HepG2 (cell line): ENCODE data around the gene GMCL2. TPM values are rescaled to one million over a fixed set of nuclear protein-coding genes. Genes with fewer than 3 reads are reported as not detected.
"Not testable (repeated sequence)": the region's sequence is repeated elsewhere in the genome, so short reads cannot be mapped to it uniquely, and the experiment has no call there.

Source experiments
- ATAC-seq: fragments of 200-7000 bp; cut with Tn5 transposase; 3 replicates; pipeline ENCODE4 v1.9.1; 2020; ENCODE audit warnings: mild to moderate bottlenecking, moderate library complexity
- BruUV-seq: library from RNA; stranded (reverse); fragments of 400-500 nt; replicated peaks from 2 replicates; lab custom pipeline; 2021; lab: Mats Ljungman, UMichigan
- CTCF ChIA-PET: fragments of 300-600 bp; formaldehyde crosslinking; extraction: SDS; loops from one replicate; lab custom pipeline; 2021; ENCODE audit warnings: low total read pairs, inconsistent platforms, low intra/inter-chr PET ratio; lab: Yijun Ruan, JAX
- POLR2A ChIA-PET: fragments of 350-600 bp; sonication (Branson Sonifier 250); formaldehyde crosslinking; loops from one replicate; lab custom pipeline; 2020; ENCODE audit warnings: antibody characterized with exemption, inconsistent platforms; lab: Yijun Ruan, JAX
- DNase-seq: peaks from one replicate; pipeline ENCODE4 v3.0.0-alpha.2; 2015; ENCODE audit warnings: low spot score
- FAIRE-seq: peaks from 3 replicates; lab custom pipeline; 2011; peaks lifted over from hg19 to GRCh38; lab: Jason Lieb, UNC
- H2AFZ ChIP-seq: one replicate; pipeline ENCODE4 v1.6.1; 2011; ENCODE audit warnings: low read length, inconsistent platforms
- H3K27ac ChIP-seq: fragments of 300-600 bp; 3 replicates; pipeline ENCODE4 v1.8.0; 2011; ENCODE audit warnings: mixed run types, mild to moderate bottlenecking, mixed read lengths, low read length, inconsistent platforms; ENCODE audit not compliant: insufficient read depth; ENCODE audit errors: extremely low read length
- H3K27me3 ChIP-seq, 2 experiments: fragments of 200-600 bp in 1 of 2; 2 replicates in 1 of 2; 3 replicates in 1 of 2; pipeline versions ENCODE4 v1.6.0 to v1.8.0; 2011; ENCODE audit warnings: low read length in 2 of 2, mild to moderate bottlenecking in 2 of 2, moderate library complexity in 2 of 2, inconsistent platforms in 1 of 2; ENCODE audit not compliant: insufficient read depth in 2 of 2, control insufficient read depth in 1 of 2
- H3K36me3 ChIP-seq, 2 experiments: fragments of 200-600 bp in 1 of 2; replicated peaks in 1 of 2; 2 replicates in 1 of 2; 3 replicates in 1 of 2; pipeline versions ENCODE4 v1.5.1 to v1.8.0; 2011; ENCODE audit warnings: low read length in 2 of 2, inconsistent platforms in 1 of 2; ENCODE audit not compliant: insufficient read depth in 2 of 2, control insufficient read depth in 1 of 2
- H3K4me1 ChIP-seq: 2 replicates; pipeline ENCODE4 v1.5.1; 2012; ENCODE audit warnings: low read length, inconsistent platforms; ENCODE audit not compliant: insufficient read depth
- H3K4me2 ChIP-seq: 2 replicates; pipeline ENCODE4 v1.6.0; 2011; ENCODE audit warnings: low read depth, low read length, inconsistent platforms
- H3K4me3 ChIP-seq, 3 experiments: fragments of 200-600 bp in 1 of 3; sonication (generic), shearing (Covaris generic) in 1 of 3; replicated peaks in 1 of 3; 2 replicates each; pipeline ENCODE4 v1.5.1; 2011 to 2016; ENCODE audit warnings: low read length in 3 of 3, inconsistent platforms in 2 of 3, low read depth in 2 of 3, mild to moderate bottlenecking in 2 of 3, control low read depth in 1 of 3, mixed read lengths in 1 of 3; ENCODE audit not compliant: insufficient read depth in 1 of 3
- H3K79me2 ChIP-seq: one replicate; pipeline ENCODE4 v1.6.1; 2011; ENCODE audit warnings: low read length, inconsistent platforms; ENCODE audit not compliant: insufficient read depth
- H3K9ac ChIP-seq: 2 replicates; pipeline ENCODE4 v1.6.0; 2011; ENCODE audit warnings: mild to moderate bottlenecking, low read depth, low read length, inconsistent platforms; ENCODE audit not compliant: insufficient read depth
- H3K9me3 ChIP-seq: 2 replicates; pipeline ENCODE4 v1.5.1; 2012; ENCODE audit warnings: mild to moderate bottlenecking, low read length
- H4K20me1 ChIP-seq: 2 replicates; pipeline ENCODE4 v1.6.0; 2011; ENCODE audit warnings: inconsistent platforms, mild to moderate bottlenecking, low read length, moderate library complexity; ENCODE audit not compliant: insufficient read depth
- AGO2 ChIP-seq: fragments of 200-400 bp; formaldehyde crosslinking; optimal IDR thresholded peaks from 2 replicates; pipeline ENCODE3; 2017; ENCODE audit warnings: mild to moderate bottlenecking, low read depth, low read length, moderate library complexity
- TBP ChIP-seq: sonication (generic); formaldehyde crosslinking; IDR thresholded peaks from 2 replicates; pipeline ENCODE4 v1.5.0; 2020; ENCODE audit warnings: missing genetic modification reagents
- ZNF17 ChIP-seq: sonication (generic); formaldehyde crosslinking; IDR thresholded peaks from 2 replicates; pipeline ENCODE4 v1.5.0; 2020; ENCODE audit warnings: mild to moderate bottlenecking, missing genetic modification reagents
- ZNF781 ChIP-seq: sonication (generic); formaldehyde crosslinking; IDR thresholded peaks from 2 replicates; pipeline ENCODE4 v1.5.1; 2020; ENCODE audit warnings: borderline replicate concordance, mild to moderate bottlenecking, missing genetic modification reagents; ENCODE audit errors: not compliant biosample characterization
- WGBS: methylation state at CpG from one replicate; pipeline ENCODE4 v1.1.6; 2017; ENCODE audit warnings: low lambda C conversion rate; 5-methylcytosine and 5-hydroxymethylcytosine counted together
- in situ Hi-C: cut with HindIII; loops from 2 replicates; pipeline ENCODE4 v1.10.0; 2017; ENCODE audit warnings: low pct_unique_long_range_greater_than_20kb; ENCODE audit not compliant: extremely low pct_ligation_motif_present
- intact Hi-C: fragments of 100-400 bp; cut with micrococcal nuclease; formaldehyde crosslinking; loops from one replicate; pipeline ENCODE4 v1.10.0; 2022; ENCODE audit not compliant: unreplicated experiment
- polyA plus RNA-seq, 8 experiments: library from polyadenylated mRNA; depleted of rRNA in 3 of 8; stranded (reverse) in 7 of 8; unstranded in 1 of 8; fragments of >200 nt; fragmentation: Illumina TruSeq in 4 of 8; extraction: Trizol in 4 of 8; gene quantifications; 2 replicates each; pipeline versions ENCODE4 v1.2.1 to v1.2.3, GENCODE V29; 2011 to 2016; ENCODE audit warnings: low read depth in 4 of 8, missing spikeins in 1 of 8, mixed read lengths in 1 of 8; ENCODE audit not compliant: insufficient read depth in 1 of 8
- total RNA-seq, 5 experiments: library from RNA; depleted of rRNA; stranded (reverse); fragments of >200 nt; fragmentation: Illumina TruSeq; extraction: Trizol; gene quantifications; 2 replicates each; pipeline ENCODE4 v1.2.3, GENCODE V29; 2016; ENCODE audit warnings: low read depth in 1 of 5
- TF ChIP-seq, protein P1 (sequence below): sonication (generic); formaldehyde crosslinking; IDR thresholded peaks from 2 replicates; pipeline ENCODE4 v1.4.0; 2020; ENCODE audit warnings: missing genetic modification reagents, low read depth, mild to moderate bottlenecking, borderline replicate concordance
- TF ChIP-seq, protein P2 (sequence below): sonication (generic); formaldehyde crosslinking; IDR thresholded peaks from 2 replicates; pipeline ENCODE4 v1.8.1; 2023; ENCODE audit warnings: mild to moderate bottlenecking, missing genetic modification reagents
- TF ChIP-seq, protein P3 (sequence below): sonication (generic); formaldehyde crosslinking; conservative IDR thresholded peaks from 2 replicates; pipeline ENCODE4 v1.8.0; 2022; ENCODE audit warnings: low read depth, missing genetic modification reagents

GMCL2 gene
- total and polyA plus RNA-seq, 2 of the 13 experiments (the other 11 are each of a cell fraction or from before 2014, with no cell fraction given), result 0.03 TPM; not detected in 1

DNA sequence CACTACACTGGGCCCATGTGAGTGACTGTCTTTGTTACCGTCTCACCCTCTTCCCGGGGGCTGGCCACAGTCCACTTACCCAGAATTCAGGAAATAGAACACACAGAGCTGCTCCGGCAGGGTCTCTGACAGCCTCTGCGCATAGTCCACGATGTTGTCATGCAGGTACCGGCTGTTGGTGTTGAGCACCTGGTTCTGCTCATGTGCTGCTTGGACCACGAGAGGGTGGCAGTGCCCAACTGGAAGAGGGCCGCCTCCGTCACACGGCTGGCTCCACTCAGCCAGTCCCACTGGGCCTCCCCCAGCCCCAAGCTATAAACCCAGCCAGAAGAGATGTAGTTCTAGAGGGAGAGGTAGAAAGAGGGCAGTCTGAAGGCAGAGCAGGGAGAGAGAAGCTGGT lies 42.7 kb upstream of the GMCL2 start:
- Histone ChIP-seq H3K27ac (no peak overlapping the region), H3K9me3 (no peaks in the 10 kb centered on the region), H3K4me2 (no peak overlapping the region), H2AFZ (no peak overlapping the region), H3K36me3 (peaks cover 14 to 25% of the 10 kb centered on the region in 2 experiments; a peak in 4 of 5 replicates), H4K20me1 (no peaks in the 10 kb centered on the region), H3K9ac (no peak overlapping the region), H3K27me3 (no peaks in the 10 kb centered on the region), H3K4me1 (peaks cover 48% of the 10 kb centered on the region), H3K79me2 (peaks cover 20% of the 10 kb centered on the region), H3K4me3 (no peak overlapping the region)
- FAIRE-seq, result no peak
- no peak for DNase-seq
- 97% methylated on average over 10 of the region's 10 CpGs for WGBS
- ATAC-seq, result no peak
- ChIA-PET CTCF (no interaction called here), POLR2A (interaction anchor here (1.5 kb wide), 1 partner anchor 20 kb away, joined by 5 read pairs; no protein-coding TSS in a partner anchor)
- TF ChIP-seq ZNF781 (CRISPR knock-in tag) (no peak), ZNF17 (no peak), AGO2 (peak; percentile 37), TBP (no peak)
- TF ChIP-seq, protein P1, sequence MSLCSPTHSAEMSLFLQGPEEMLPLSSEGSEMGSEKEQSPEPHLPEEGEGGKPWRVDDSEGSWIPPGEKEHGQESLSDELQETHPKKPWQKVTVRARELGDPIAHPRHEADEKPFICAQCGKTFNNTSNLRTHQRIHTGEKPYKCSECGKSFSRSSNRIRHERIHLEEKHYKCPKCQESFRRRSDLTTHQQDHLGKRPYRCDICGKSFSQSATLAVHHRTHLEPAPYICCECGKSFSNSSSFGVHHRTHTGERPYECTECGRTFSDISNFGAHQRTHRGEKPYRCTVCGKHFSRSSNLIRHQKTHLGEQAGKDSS, result no peak
- TF ChIP-seq, protein P2, sequence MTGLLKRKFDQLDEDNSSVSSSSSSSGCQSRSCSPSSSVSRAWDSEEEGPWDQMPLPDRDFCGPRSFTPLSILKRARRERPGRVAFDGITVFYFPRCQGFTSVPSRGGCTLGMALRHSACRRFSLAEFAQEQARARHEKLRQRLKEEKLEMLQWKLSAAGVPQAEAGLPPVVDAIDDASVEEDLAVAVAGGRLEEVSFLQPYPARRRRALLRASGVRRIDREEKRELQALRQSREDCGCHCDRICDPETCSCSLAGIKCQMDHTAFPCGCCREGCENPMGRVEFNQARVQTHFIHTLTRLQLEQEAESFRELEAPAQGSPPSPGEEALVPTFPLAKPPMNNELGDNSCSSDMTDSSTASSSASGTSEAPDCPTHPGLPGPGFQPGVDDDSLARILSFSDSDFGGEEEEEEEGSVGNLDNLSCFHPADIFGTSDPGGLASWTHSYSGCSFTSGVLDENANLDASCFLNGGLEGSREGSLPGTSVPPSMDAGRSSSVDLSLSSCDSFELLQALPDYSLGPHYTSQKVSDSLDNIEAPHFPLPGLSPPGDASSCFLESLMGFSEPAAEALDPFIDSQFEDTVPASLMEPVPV (CRISPR knock-in tag), result 0 out of 2 replicates have a peak, but pooled peaks have one; percentile 32
- TF ChIP-seq, protein P3, sequence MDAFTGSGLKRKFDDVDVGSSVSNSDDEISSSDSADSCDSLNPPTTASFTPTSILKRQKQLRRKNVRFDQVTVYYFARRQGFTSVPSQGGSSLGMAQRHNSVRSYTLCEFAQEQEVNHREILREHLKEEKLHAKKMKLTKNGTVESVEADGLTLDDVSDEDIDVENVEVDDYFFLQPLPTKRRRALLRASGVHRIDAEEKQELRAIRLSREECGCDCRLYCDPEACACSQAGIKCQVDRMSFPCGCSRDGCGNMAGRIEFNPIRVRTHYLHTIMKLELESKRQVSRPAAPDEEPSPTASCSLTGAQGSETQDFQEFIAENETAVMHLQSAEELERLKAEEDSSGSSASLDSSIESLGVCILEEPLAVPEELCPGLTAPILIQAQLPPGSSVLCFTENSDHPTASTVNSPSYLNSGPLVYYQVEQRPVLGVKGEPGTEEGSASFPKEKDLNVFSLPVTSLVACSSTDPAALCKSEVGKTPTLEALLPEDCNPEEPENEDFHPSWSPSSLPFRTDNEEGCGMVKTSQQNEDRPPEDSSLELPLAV, result no peak
- in situ Hi-C loops (no loop called here), intact Hi-C loops (no loop called here)
- BruUV-seq, result no TSS peak

DNA sequence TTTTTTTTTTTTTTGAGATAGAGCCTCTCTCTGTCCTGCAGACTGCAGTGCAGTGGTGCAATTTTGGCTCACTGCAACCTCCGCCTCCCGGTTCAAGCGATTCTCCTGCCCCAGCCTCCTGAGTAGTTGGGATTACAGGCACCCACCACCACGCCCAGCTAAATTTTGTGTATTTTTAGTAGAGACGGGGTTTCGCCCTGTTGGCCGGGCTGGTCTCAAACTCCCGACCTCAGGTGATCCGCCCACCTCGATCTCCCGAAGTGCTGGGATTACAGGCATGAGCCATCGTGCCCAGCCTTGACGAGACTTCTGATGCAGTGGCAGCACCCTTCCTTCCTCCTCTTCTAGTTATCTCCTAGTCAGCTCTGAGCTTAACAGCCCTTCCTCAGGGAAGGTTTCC lies 41.9 kb upstream of the GMCL2 start:
- in situ Hi-C loops, intact Hi-C loops: not testable (repeated sequence)

More for the DNA sequence above, 41.9 kb upstream of the GMCL2 start:
- H3K4me3 ChIP-seq, H3K27me3 ChIP-seq, FAIRE-seq, POLR2A ChIA-PET, DNase-seq, BruUV-seq, CTCF ChIA-PET, H3K9me3 ChIP-seq, H3K9ac ChIP-seq, H2AFZ ChIP-seq, H4K20me1 ChIP-seq, H3K4me2 ChIP-seq, H3K27ac ChIP-seq, ATAC-seq: not testable (repeated sequence)
- WGBS, result 93% methylated on average over 13 of the region's 13 CpGs
- Histone ChIP-seq H3K4me1 (peaks cover 40% of the 10 kb centered on the region), H3K79me2 (peaks cover 20% of the 10 kb centered on the region), H3K36me3 (peaks cover 14 to 29% of the 10 kb centered on the region in 2 experiments; a peak in 4 of 5 replicates)
